Tibial artery (tissue), 4 donors: ENCODE results near the gene SYNPO2L.
"Not testable (repeated sequence)": the region's sequence is repeated elsewhere in the genome, so short reads cannot be mapped to it uniquely, and the experiment has no call there.

Experiments
- DNase-seq, 2 donors: peaks; one replicate each; pipeline ENCODE4 v3.0.0-alpha.2; 2019
- H3K27ac ChIP-seq, 2 donors: fragments of 200-600 bp; sonication (generic) in 1 of 2; 1 replicate in 1 of 2; 2 replicates in 1 of 2; pipeline ENCODE4 v1.5.1; 2018 to 2019; ENCODE audit warnings: mild to moderate bottlenecking in 1 of 2
- H3K27me3 ChIP-seq, 2 donors: fragments of 200-600 bp; sonication (generic) in 1 of 2; one replicate each; pipeline versions ENCODE4 v1.5.1 to v1.6.0; 2016 to 2019
- H3K36me3 ChIP-seq, 3 donors: fragments of 200-600 bp; sonication (generic) in 2 of 3; one replicate each; pipeline ENCODE4 v1.5.1; 2016 to 2019; ENCODE audit warnings: mild to moderate bottlenecking in 2 of 3
- H3K4me1 ChIP-seq, 4 donors: fragments of 200-600 bp; sonication (generic) in 2 of 4; 1 replicate in 3 of 4; 2 replicates in 1 of 4; pipeline ENCODE4 v1.5.1; 2016 to 2019
- H3K4me3 ChIP-seq, 2 donors: fragments of 200-600 bp; sonication (generic) in 1 of 2; 1 replicate in 1 of 2; 2 replicates in 1 of 2; pipeline ENCODE4 v1.5.1; 2018 to 2019; ENCODE audit warnings: mild to moderate bottlenecking in 2 of 2
- H3K9me3 ChIP-seq, 3 donors: fragments of 200-600 bp; sonication (generic) in 1 of 3; one replicate each; pipeline ENCODE4 v1.5.1; 2016 to 2019
- CTCF ChIP-seq, 2 experiments: fragments of 200-600 bp in 1 of 2; fragments of 450-650 bp in 1 of 2; IDR thresholded peaks; one replicate each; pipeline ENCODE4 v1.5.1; 2017 to 2019; ENCODE audit warnings: antibody characterized with exemption in 2 of 2, mild to moderate bottlenecking in 1 of 2, moderate library complexity in 1 of 2
- intact Hi-C: fragments of 100-400 bp; cut with DNase I; formaldehyde crosslinking; loops from one replicate; pipeline ENCODE4 v1.15.0; 2023; ENCODE audit warnings: low total_unique reads

The SYNPO2L gene

GRCh38 chr10:73664156-73665040, 8.6 kb upstream of the SYNPO2L start:
- intact Hi-C loops, H3K27me3 ChIP-seq, H3K9me3 ChIP-seq, H3K36me3 ChIP-seq, H3K4me1 ChIP-seq, H3K4me3 ChIP-seq, H3K27ac ChIP-seq: not testable (repeated sequence)
- DNase-seq, result peak in 1 of 2 donors; percentile 51

DNA sequence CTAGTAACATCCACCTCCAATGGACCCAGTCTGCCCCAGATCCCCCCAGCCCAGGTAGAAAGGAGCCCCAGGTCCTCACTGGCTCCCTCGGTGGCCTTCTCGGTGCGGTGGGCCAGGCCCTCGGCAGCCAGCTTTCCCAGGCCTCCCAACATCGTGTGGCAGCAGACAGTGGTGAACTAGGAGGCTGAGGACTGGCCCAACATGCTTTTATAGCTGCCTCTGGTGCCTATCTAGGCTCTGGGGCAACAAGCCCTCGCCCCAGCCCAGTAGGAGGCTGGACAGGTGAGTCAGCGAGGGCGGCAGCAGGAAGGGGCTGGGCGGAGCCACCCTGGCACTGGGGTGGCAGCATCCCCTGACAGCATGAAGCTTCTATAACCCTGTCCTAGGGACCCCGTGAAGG, 7.8 kb upstream of the SYNPO2L start:
- H3K4me3 ChIP-seq, intact Hi-C loops: not testable (repeated sequence)

DNA sequence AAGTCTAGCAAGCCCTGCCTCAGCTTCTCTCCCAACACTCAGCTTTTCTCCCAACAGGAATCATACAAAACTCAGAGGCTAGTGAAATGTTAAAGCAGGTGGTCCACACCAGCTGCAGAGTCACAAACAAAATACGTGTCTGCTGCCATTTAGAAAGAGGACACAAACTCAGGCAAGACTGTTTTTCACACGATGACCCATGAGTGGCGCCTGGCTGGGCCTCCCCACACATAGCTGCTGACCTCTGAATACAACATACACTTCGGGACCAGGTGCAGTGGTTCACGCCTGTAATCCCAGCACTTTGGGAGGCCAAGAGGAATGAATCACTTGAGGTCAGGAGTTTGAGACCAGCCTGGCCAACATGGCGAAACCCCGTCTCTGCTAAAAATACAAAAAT, 6.9 kb upstream of the SYNPO2L start:
- H3K9me3 ChIP-seq, intact Hi-C loops, H3K27me3 ChIP-seq, H3K36me3 ChIP-seq, H3K27ac ChIP-seq, H3K4me1 ChIP-seq, H3K4me3 ChIP-seq: not testable (repeated sequence)
- DNase-seq, result peak in 1 of 2 donors; percentile 33

More for the DNA sequence above, 7.8 kb upstream of the SYNPO2L start:
- H3K27me3 ChIP-seq, H3K9me3 ChIP-seq, H3K4me1 ChIP-seq, H3K36me3 ChIP-seq, H3K27ac ChIP-seq: not testable (repeated sequence)
- peak in 1 of 2 donors; percentile 35 for DNase-seq

DNA sequence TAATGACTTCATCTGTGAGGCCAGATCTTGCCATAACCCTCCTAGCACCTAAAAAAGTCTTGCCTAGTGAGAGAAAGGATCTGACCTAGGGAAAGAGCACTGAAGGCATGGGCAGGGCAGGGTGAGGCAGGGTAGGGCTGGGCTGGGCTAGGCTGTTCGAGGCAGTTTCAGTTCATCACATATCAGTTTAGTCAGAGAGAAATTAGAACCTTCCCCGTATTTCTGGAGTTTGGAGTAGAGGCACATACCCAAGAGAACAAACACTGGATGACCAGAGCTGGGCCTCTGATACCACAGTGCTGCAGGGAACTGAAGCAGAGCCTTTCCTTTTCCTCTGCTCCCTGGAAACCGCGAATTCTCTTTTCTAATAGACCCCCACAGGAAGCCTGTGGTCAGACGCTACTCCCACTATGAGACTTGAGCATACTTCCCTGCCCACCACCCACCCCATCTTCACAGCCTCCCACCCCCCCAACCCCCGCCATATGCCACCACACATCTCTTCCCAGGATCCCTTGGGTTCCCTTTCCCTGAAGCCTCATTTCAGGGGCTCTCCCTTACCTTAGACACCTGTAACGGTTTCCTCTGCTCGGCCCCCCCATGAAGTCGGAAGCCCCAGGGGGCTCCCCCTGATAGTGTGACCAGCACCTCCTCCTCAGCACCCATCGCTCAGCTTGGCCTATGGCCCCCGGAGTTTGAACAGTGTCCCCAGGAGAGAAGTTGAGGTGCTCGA, 406 bp downstream of the SYNPO2L start:
- intact Hi-C loops, result no loop called here
- peaks cover 0 to 31% (median 10%) of the 10 kb centered on the region in 4 donors for H3K4me1 ChIP-seq
- H3K27ac ChIP-seq, result peak overlapping the region; percentile 62 to 78
- no peak for TF ChIP-seq CTCF (IDR thresholded peaks at IDR 0.05)
- H3K27me3 ChIP-seq, result no peaks in the 10 kb centered on the region
- H3K9me3 ChIP-seq, result no peaks in the 10 kb centered on the region
- DNase-seq, result peak in 1 of 2 donors; percentile 7
- H3K36me3 ChIP-seq, result no peaks in the 10 kb centered on the region
- H3K4me3 ChIP-seq, result no peak overlapping the region

- intact Hi-C loops, result no loop called here
- Histone ChIP-seq H3K27me3 (no peaks in the 10 kb centered on the region), H3K4me1 (peaks cover 0 to 35% (median 11%) of the 10 kb centered on the region in 4 donors), H3K4me3 (no peak overlapping the region), H3K36me3 (no peaks in the 10 kb centered on the region), H3K9me3 (no peaks in the 10 kb centered on the region), H3K27ac (no peak overlapping the region)
- TF ChIP-seq CTCF (IDR thresholded peaks at IDR 0.05), result no peak
- no peak for DNase-seq
Observed at GRCh38 chr10:73653701-73654100, 2.1 kb downstream of the SYNPO2L start.

GRCh38 chr10:73653195-73653594, 2.6 kb downstream of the SYNPO2L start:
- Histone ChIP-seq H3K27me3 (no peaks in the 10 kb centered on the region), H3K36me3 (no peaks in the 10 kb centered on the region), H3K4me1 (peaks cover 0 to 40% (median 15%) of the 10 kb centered on the region in 4 donors), H3K27ac (no peak overlapping the region), H3K4me3 (no peak overlapping the region), H3K9me3 (no peaks in the 10 kb centered on the region)
- no peak for TF ChIP-seq CTCF (IDR thresholded peaks at IDR 0.05)
- intact Hi-C loops, result no loop called here
- peak in 1 of 2 donors; percentile 61 for DNase-seq
